ENCODE data around the gene DENND4A. TPM values are rescaled to one million over a fixed set of nuclear protein-coding genes. Genes with fewer than 3 reads are reported as not detected.

DENND4A gene
- total and polyA plus RNA-seq, 7 donors, result 4.0 to 46.7 (median 15.4) TPM

GRCh38 chr15:65651042-65651322 is 141.1 kb downstream of the DENND4A start:
- Histone ChIP-seq H3K4me1 (no peaks in the 10 kb centered on the region), H3K4me3 (no peak overlapping the region), H3K27ac (no peak overlapping the region), H3K36me3 (ENCODE audit: insufficient read depth in 1 of 2, low read depth in 1 of 2) (peaks cover 0 to 48% of the 10 kb centered on the region in 2 donors), H3K27me3 (ENCODE audit: insufficient read depth in 3 of 3, low read length in 2 of 3) (no peaks in the 10 kb centered on the region), H3K9me3 (no peaks in the 10 kb centered on the region)
- ATAC-seq, result no peak
- intact Hi-C loops (cut with DNase I), result no loop called here
- DNase-seq, result no peak
- WGBS, 3 donors, result 95 to 100% (median 96%) methylated on average over 1 of the region's 1 CpG
- TF ChIP-seq CTCF (IDR thresholded peaks at IDR 0.05), result no peak

GRCh38 chr15:65650312-65651041 is 141.6 kb downstream of the DENND4A start:
- 92 to 95% (median 93%) methylated on average over 12 of the region's 12 CpGs for WGBS, 3 donors
- no peaks in the 10 kb centered on the region for H3K9me3 ChIP-seq
- ATAC-seq (no peak), DNase-seq (no peak)
- peaks cover 0 to 43% of the 10 kb centered on the region in 2 donors for H3K36me3 ChIP-seq (ENCODE audit: insufficient read depth in 1 of 2, low read depth in 1 of 2)
- no peak for TF ChIP-seq CTCF (IDR thresholded peaks at IDR 0.05)
- H3K27ac ChIP-seq, result no peak overlapping the region
- intact Hi-C loops (cut with DNase I), result no loop called here
- H3K4me3 ChIP-seq, result no peak overlapping the region
- H3K27me3 ChIP-seq (ENCODE audit: insufficient read depth in 3 of 3, low read length in 2 of 3), result no peaks in the 10 kb centered on the region
- no peaks in the 10 kb centered on the region for H3K4me1 ChIP-seq

GRCh38 chr15:65646486-65646885 is 145.6 kb downstream of the DENND4A start:
- ATAC-seq (no peak), DNase-seq (no peak)
- H3K4me3 ChIP-seq, result no peak overlapping the region
- H3K27ac ChIP-seq, result no peak overlapping the region
- WGBS, 3 donors, result 64 to 72% (median 67%) methylated on average over 4 of the region's 4 CpGs
- H3K4me1 ChIP-seq, result no peaks in the 10 kb centered on the region
- H3K27me3 ChIP-seq (ENCODE audit: insufficient read depth in 3 of 3, low read length in 2 of 3), result no peaks in the 10 kb centered on the region
- no peak for TF ChIP-seq CTCF (IDR thresholded peaks at IDR 0.05)
- H3K9me3 ChIP-seq, result no peaks in the 10 kb centered on the region
- intact Hi-C loops (cut with DNase I), result loop anchor here in 1 of 2 donors (10.0 kb wide), 1 partner anchor 638 kb away; no protein-coding TSS in a partner anchor
- peaks cover 0 to 7% of the 10 kb centered on the region in 2 donors for H3K36me3 ChIP-seq (ENCODE audit: insufficient read depth in 1 of 2, low read depth in 1 of 2)

GRCh38 chr15:65645392-65645791 is 146.7 kb downstream of the DENND4A start:
- TF ChIP-seq CTCF (IDR thresholded peaks at IDR 0.05), result no peak
- no peaks in the 10 kb centered on the region for H3K4me1 ChIP-seq
- H3K27ac ChIP-seq, result no peak overlapping the region
- H3K27me3 ChIP-seq (ENCODE audit: insufficient read depth in 3 of 3, low read length in 2 of 3), result no peaks in the 10 kb centered on the region
- intact Hi-C loops (cut with DNase I), result loop anchor here in 1 of 2 donors (10.0 kb wide), 1 partner anchor 639 kb away; no protein-coding TSS in a partner anchor
- H3K4me3 ChIP-seq, result no peak overlapping the region
- DNase-seq (no peak), ATAC-seq (no peak)
- WGBS, 3 donors, result 85 to 94% (median 85%) methylated on average over 4 of the region's 4 CpGs
- no peaks in the 10 kb centered on the region for H3K36me3 ChIP-seq (ENCODE audit: insufficient read depth in 1 of 2, low read depth in 1 of 2)
- H3K9me3 ChIP-seq, result no peaks in the 10 kb centered on the region

GRCh38 chr15:65644282-65644681 is 147.8 kb downstream of the DENND4A start:
- intact Hi-C loops (cut with DNase I), result loop anchor here in 1 of 2 donors (10.0 kb wide), 1 partner anchor 641 kb away; no protein-coding TSS in a partner anchor
- Histone ChIP-seq H3K27ac (no peak overlapping the region), H3K4me1 (no peaks in the 10 kb centered on the region), H3K9me3 (no peaks in the 10 kb centered on the region), H3K4me3 (no peak overlapping the region), H3K36me3 (ENCODE audit: insufficient read depth in 1 of 2, low read depth in 1 of 2) (no peaks in the 10 kb centered on the region), H3K27me3 (ENCODE audit: insufficient read depth in 3 of 3, low read length in 2 of 3) (no peaks in the 10 kb centered on the region)
- TF ChIP-seq CTCF (IDR thresholded peaks at IDR 0.05), result no peak
- WGBS, 3 donors, result 86 to 99% (median 95%) methylated on average over 4 of the region's 4 CpGs
- no peak for ATAC-seq
- no peak for DNase-seq
